Spleen (tissue), 7 donors: ENCODE results near the gene SH3RF3.

ENCODE experiments used
- POLR2A ChIP-seq, 3 donors: fragments of 450-650 bp; IDR thresholded peaks; one replicate each; pipeline ENCODE4 v1.5.1; 2017; ENCODE audit warnings: antibody characterized with exemption in 3 of 3, mild to moderate bottlenecking in 1 of 3
- TF ChIP-seq, protein P1 (sequence below), 11 experiments: fragments of 200-600 bp in 7 of 11; fragments of 450-650 bp in 4 of 11; sonication (generic) in 4 of 11; IDR thresholded peaks in 8 of 11; conservative IDR thresholded peaks in 3 of 11; 1 replicate in 7 of 11; 2 replicates in 4 of 11; pipeline versions ENCODE4 v1.4.0 to v1.8.0; 2016 to 2021; ENCODE audit warnings: antibody characterized with exemption in 11 of 11, inconsistent platforms in 4 of 11, mild to moderate bottlenecking in 1 of 11
- donor health status: DM: no; HTN: no; CAD: no; lungs with moderate emphysema.
- donor health status: DM: no; HTN: no; CAD: no.
- donor health status: DM: no; HTN: no; CAD: no.

- no peak for TF ChIP-seq POLR2A (IDR thresholded peaks at IDR 0.05)
- TF ChIP-seq, protein P1, sequence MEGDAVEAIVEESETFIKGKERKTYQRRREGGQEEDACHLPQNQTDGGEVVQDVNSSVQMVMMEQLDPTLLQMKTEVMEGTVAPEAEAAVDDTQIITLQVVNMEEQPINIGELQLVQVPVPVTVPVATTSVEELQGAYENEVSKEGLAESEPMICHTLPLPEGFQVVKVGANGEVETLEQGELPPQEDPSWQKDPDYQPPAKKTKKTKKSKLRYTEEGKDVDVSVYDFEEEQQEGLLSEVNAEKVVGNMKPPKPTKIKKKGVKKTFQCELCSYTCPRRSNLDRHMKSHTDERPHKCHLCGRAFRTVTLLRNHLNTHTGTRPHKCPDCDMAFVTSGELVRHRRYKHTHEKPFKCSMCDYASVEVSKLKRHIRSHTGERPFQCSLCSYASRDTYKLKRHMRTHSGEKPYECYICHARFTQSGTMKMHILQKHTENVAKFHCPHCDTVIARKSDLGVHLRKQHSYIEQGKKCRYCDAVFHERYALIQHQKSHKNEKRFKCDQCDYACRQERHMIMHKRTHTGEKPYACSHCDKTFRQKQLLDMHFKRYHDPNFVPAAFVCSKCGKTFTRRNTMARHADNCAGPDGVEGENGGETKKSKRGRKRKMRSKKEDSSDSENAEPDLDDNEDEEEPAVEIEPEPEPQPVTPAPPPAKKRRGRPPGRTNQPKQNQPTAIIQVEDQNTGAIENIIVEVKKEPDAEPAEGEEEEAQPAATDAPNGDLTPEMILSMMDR (IDR thresholded peaks at IDR 0.05 in 8 of 11, conservative IDR thresholded peaks at IDR 0.05 in 3 of 11), result no peak
Observed at GRCh38 chr2:109454304-109454703, 325.3 kb downstream of the SH3RF3 start.
